Thymus (tissue), 11 donors: ENCODE results near the gene CLIC4. TPM values are rescaled to one million over a fixed set of nuclear protein-coding genes. Genes with fewer than 3 reads are reported as not detected.
"Not testable (repeated sequence)": the region's sequence is repeated elsewhere in the genome, so short reads cannot be mapped to it uniquely, and the experiment has no call there.

ENCODE experiments used
- DNase-seq, 9 donors: peaks; one replicate each; pipeline ENCODE4 v3.0.0-alpha.2; 2013; ENCODE audit warnings: low spot score in 9 of 9, low read depth in 6 of 9, missing footprints in 1 of 9
- H3K27ac ChIP-seq, 2 donors: one replicate each; pipeline ENCODE4 v1.5.1; 2013; ENCODE audit warnings: control low read depth in 1 of 2, low read depth in 1 of 2, low read length in 1 of 2, mild to moderate bottlenecking in 1 of 2, moderate library complexity in 1 of 2
- H3K27me3 ChIP-seq, 2 donors: one replicate each; pipeline ENCODE4 v1.5.1; 2013; ENCODE audit warnings: low read length in 1 of 2; ENCODE audit not compliant: control insufficient read depth in 2 of 2, insufficient read depth in 1 of 2
- H3K36me3 ChIP-seq, 2 donors: one replicate each; pipeline ENCODE4 v1.5.1; 2013; ENCODE audit warnings: low read length in 1 of 2, mild to moderate bottlenecking in 1 of 2, moderate library complexity in 1 of 2; ENCODE audit not compliant: control insufficient read depth in 2 of 2, insufficient read depth in 2 of 2
- H3K4me1 ChIP-seq, 2 donors: one replicate each; pipeline ENCODE4 v1.5.1; 2013; ENCODE audit warnings: low read length in 2 of 2; ENCODE audit not compliant: control insufficient read depth in 2 of 2, insufficient read depth in 2 of 2
- H3K4me3 ChIP-seq, 2 donors: one replicate each; pipeline ENCODE4 v1.5.1; 2013; ENCODE audit warnings: low read length in 2 of 2, control low read depth in 1 of 2, mild to moderate bottlenecking in 1 of 2
- H3K9me3 ChIP-seq, 2 donors: one replicate each; pipeline ENCODE4 v1.5.1; 2013; ENCODE audit warnings: low read length in 1 of 2, mild to moderate bottlenecking in 1 of 2; ENCODE audit not compliant: control insufficient read depth in 2 of 2, insufficient read depth in 1 of 2
- WGBS: extraction: QIAGEN DNeasy Blood & Tissue Kit; methylation state at CpG from one replicate; pipeline ENCODE4 v1.1.7; 2013; 5-methylcytosine and 5-hydroxymethylcytosine counted together
- polyA plus RNA-seq: library from polyadenylated mRNA; stranded (reverse); fragments of 200-250 nt; gene quantifications from one replicate; pipeline ENCODE4 v1.2.3, GENCODE V29; 2013
- total RNA-seq: library from RNA; stranded (reverse); fragments of 120-200 nt; gene quantifications from one replicate; pipeline ENCODE4 v1.2.4, GENCODE V29; 2013
- donor health status: healthy.

Gene CLIC4
- total and polyA plus RNA-seq, 2 donors = 29.9 to 96.5 TPM

- WGBS = 94% methylated on average over 3 of the region's 3 CpGs
- Histone ChIP-seq H3K27ac (no peak overlapping the region), H3K4me1 (peaks cover 0 to 4% of the 10 kb centered on the region in 2 donors), H3K36me3 (no peaks in the 10 kb centered on the region), H3K27me3 (no peaks in the 10 kb centered on the region), H3K4me3 (no peak overlapping the region), H3K9me3 (no peaks in the 10 kb centered on the region)
- no peak for DNase-seq
Measured at GRCh38 chr1:24752305-24752704, 7.1 kb downstream of the CLIC4 start.

DNA sequence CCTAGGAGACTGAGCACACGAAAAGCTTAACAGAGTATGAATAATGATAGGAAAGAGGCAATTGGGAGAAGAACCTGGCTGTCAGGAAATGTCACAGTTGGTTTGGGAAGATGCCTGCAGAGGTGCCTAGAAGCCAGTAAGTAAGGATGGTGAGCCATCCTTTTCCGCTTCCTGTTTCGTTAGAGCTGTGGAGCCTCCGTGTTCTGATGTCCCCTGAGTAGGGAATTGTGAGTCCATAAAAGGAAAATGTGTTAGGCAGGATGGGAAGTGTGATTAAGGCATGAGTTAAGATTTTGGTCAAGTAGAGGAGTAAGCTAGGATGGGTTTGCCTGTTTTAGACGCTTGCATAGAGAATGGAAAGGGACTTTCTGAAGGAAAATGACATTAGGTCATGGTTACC lies 9.0 kb downstream of the CLIC4 start:
- DNase-seq = no peak
- H3K27me3 ChIP-seq = no peaks in the 10 kb centered on the region
- 94% methylated on average over 5 of the region's 5 CpGs for WGBS
- no peak overlapping the region for H3K4me3 ChIP-seq
- no peak overlapping the region for H3K27ac ChIP-seq
- no peaks in the 10 kb centered on the region for H3K4me1 ChIP-seq
- H3K36me3 ChIP-seq = no peaks in the 10 kb centered on the region
- no peaks in the 10 kb centered on the region for H3K9me3 ChIP-seq

DNA sequence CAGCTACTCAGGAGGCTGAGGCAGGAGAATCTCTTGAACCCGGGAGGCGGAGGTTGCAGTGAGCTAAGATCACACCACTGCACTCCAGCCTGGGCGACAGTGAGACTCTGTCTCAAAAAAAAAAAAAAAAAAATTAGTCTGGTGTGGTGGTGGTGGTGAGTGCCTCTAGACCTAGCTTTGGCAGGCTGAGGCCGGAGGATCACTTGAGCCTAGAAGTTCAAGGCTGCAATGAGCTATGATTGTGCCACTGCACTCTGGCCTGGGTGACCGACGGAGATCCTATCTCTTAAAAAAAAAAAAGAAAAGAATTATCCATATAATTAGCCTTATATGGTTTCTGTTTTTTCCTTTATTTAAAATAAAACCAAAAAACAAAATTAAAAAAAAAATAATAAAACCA lies 10.1 kb downstream of the CLIC4 start:
- H3K27me3 ChIP-seq, H3K27ac ChIP-seq, H3K9me3 ChIP-seq, DNase-seq, H3K36me3 ChIP-seq, H3K4me3 ChIP-seq, H3K4me1 ChIP-seq: not testable (repeated sequence)
- WGBS = 98% methylated on average over 6 of the region's 6 CpGs

DNA sequence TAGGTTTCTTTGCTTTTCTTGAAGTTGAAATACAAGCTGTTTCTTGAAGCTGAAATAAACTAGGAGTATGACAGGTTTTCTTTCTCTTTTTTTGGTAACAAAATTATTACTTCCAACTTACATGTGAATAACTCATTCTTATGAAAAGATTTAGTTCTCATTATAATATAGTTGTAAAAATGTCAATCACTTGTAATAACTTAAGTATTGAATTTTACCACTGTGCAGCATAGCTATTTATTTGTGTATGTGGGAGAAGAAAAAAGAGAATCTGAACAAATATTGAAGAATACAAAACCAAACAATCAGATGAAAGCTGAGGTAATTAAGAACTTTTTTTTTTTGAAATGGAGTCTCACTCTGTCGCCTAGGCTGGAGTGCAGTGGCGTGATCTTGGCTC lies 11.1 kb downstream of the CLIC4 start:
- no peak for DNase-seq
- Histone ChIP-seq H3K4me3 (no peak overlapping the region), H3K36me3 (no peaks in the 10 kb centered on the region), H3K9me3 (no peaks in the 10 kb centered on the region), H3K4me1 (no peaks in the 10 kb centered on the region), H3K27me3 (no peaks in the 10 kb centered on the region), H3K27ac (no peak overlapping the region)
- WGBS = 96% methylated on average over 2 of the region's 2 CpGs

DNA sequence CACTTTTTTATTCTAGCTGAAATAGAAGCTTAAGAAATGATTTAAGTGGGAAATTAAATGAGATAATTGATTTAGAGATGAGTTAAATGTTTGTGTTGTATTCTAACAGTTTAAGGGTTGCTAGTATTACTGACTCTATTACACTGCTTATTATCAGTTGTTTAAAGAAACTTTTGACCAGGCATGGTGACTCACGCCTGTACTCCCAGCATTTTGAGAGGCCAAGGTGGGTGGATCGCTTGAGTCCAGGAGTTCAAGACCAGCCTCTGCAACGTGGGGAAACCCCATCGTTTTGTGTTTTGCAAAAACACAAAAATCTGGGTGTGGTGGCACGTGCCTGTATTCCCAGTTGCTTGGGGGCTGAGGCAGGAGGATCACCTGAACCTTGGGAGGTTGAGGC lies 14.2 kb downstream of the CLIC4 start:
- no peak overlapping the region for H3K4me3 ChIP-seq
- no peak overlapping the region for H3K27ac ChIP-seq
- H3K27me3 ChIP-seq = no peaks in the 10 kb centered on the region
- H3K4me1 ChIP-seq = no peaks in the 10 kb centered on the region
- no peaks in the 10 kb centered on the region for H3K36me3 ChIP-seq
- 98% methylated on average over 5 of the region's 5 CpGs for WGBS
- DNase-seq = no peak
- H3K9me3 ChIP-seq = no peaks in the 10 kb centered on the region

DNA sequence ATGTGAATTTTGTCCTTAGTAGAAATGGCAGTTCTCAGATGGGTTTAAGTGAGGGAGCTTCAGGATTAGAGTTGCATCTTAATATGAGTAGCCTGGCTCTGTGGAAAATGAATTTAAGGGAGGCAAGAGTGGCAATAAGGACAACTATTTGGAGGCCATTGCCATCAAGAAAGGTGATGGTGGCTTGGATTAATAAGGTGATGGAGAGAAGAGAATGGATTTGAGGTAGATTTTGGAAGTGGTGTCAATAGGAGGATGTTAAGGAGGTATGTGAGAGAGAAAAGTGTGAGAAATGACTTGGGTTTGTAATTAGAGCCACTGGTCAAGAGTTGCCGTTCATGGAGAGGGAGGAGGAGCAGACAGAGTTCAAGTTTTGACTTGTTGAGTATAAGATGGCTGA lies 16.3 kb downstream of the CLIC4 start:
- H3K27me3 ChIP-seq = no peaks in the 10 kb centered on the region
- no peaks in the 10 kb centered on the region for H3K9me3 ChIP-seq
- no peak overlapping the region for H3K4me3 ChIP-seq
- WGBS = 98% methylated on average over 1 of the region's 1 CpG
- no peaks in the 10 kb centered on the region for H3K4me1 ChIP-seq
- DNase-seq = no peak
- no peak overlapping the region for H3K27ac ChIP-seq
- H3K36me3 ChIP-seq = no peaks in the 10 kb centered on the region

GRCh38 chr1:24762133-24762676 lies 17.0 kb downstream of the CLIC4 start:
- no peaks in the 10 kb centered on the region for H3K27me3 ChIP-seq
- H3K27ac ChIP-seq = no peak overlapping the region
- H3K4me3 ChIP-seq = no peak overlapping the region
- H3K9me3 ChIP-seq = no peaks in the 10 kb centered on the region
- no peaks in the 10 kb centered on the region for H3K36me3 ChIP-seq
- WGBS = 94% methylated on average over 3 of the region's 3 CpGs
- no peak for DNase-seq
- no peaks in the 10 kb centered on the region for H3K4me1 ChIP-seq

DNA sequence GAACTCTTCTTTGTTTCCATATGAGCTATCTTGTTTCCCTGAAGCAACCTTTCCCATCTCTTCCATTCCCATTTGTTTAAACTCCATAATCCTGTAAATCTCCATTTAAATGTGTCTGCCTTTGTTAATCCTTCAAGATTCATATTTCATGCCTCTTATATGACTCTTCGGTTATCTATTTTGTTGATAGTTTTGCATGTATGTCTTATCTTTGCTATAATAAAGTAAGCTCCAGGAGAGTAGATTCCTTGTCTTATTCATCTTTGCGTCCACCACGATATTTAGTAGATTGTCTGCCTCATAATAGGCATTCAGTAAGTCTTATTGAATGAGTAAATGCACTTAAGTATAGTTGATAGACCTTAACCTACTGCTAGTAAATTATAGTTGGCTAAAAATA lies 18.4 kb downstream of the CLIC4 start:
- WGBS = 98% methylated on average over 3 of the region's 3 CpGs
- no peak for DNase-seq
- H3K27ac ChIP-seq = no peak overlapping the region
- H3K4me1 ChIP-seq = no peaks in the 10 kb centered on the region
- H3K27me3 ChIP-seq = no peaks in the 10 kb centered on the region
- no peak overlapping the region for H3K4me3 ChIP-seq
- no peaks in the 10 kb centered on the region for H3K36me3 ChIP-seq
- no peaks in the 10 kb centered on the region for H3K9me3 ChIP-seq

DNA sequence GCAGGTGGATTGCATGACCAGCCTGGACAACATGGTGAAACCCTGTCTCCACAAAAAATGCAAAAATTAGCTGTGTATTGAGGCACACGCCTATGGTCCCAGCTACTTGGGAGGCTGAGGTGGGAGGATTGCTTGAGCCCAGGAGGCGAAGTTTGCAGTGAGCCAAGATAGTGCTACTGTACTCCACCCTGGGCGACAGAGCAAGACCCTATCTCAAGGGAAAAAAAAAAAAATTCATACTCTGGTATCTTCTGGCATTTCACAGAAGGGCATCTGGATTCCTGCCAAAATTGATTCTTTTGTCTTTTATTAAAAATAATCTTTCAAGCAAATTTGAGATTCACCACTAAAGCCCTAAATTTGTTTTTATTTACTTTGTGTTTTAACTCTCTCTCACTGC lies 19.2 kb downstream of the CLIC4 start:
- Histone ChIP-seq H3K27me3 (no peaks in the 10 kb centered on the region), H3K4me3 (no peak overlapping the region), H3K27ac (no peak overlapping the region), H3K9me3 (no peaks in the 10 kb centered on the region), H3K4me1 (no peaks in the 10 kb centered on the region), H3K36me3 (no peaks in the 10 kb centered on the region)
- no peak for DNase-seq
- WGBS = 96% methylated on average over 3 of the region's 3 CpGs

DNA sequence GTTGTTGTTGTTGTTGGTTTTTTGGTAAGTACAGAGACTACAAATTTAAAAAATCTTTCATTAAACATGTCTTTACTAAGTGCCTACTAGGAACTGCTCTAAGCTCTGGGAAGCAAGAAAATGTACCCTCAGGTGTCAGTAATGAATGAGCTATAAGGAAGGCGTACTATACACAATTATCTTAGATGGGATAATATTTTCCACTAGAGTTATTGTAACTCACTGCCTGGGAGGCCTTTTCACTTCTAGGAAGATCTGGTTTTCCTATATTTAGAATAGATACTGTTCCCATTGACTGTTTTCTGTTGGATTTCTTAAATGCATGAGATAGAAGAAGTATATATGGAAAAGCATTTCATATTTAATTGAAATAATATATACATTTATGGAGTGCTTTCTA lies 19.6 kb downstream of the CLIC4 start:
- 98% methylated on average over 1 of the region's 1 CpG for WGBS

More for the DNA sequence above, 19.6 kb downstream of the CLIC4 start:
- no peaks in the 10 kb centered on the region for H3K9me3 ChIP-seq
- H3K27me3 ChIP-seq = no peaks in the 10 kb centered on the region
- H3K4me3 ChIP-seq = no peak overlapping the region
- H3K4me1 ChIP-seq = peaks cover 0 to 2% of the 10 kb centered on the region in 2 donors
- H3K36me3 ChIP-seq = no peaks in the 10 kb centered on the region
- no peak for DNase-seq
- no peak overlapping the region for H3K27ac ChIP-seq
